Astrocyte of the cerebellum (primary cell): Measurements from ENCODE around the gene SERINC3.
A peak's percentile ranks its signal among the peaks of the same experiment; 100 is the strongest.

ENCODE experiments used
- DNase-seq: peaks from one replicate; pipeline ENCODE4 v3.0.0-alpha.2; 2011; ENCODE audit warnings: low read depth
- H3K4me3 ChIP-seq: 2 replicates; pipeline ENCODE4 v1.5.1; 2011; ENCODE audit warnings: mild to moderate bottlenecking, low read depth, low read length, moderate library complexity
- in situ Hi-C: cut with HindIII; loops from 2 replicates; pipeline ENCODE4 v1.10.0; 2017; ENCODE audit warnings: low sequenced_read_pairs
- TF ChIP-seq, protein P1 (sequence below): IDR thresholded peaks from 2 replicates; pipeline ENCODE4 v1.5.1; 2012; ENCODE audit warnings: low read length, low read depth, moderate library complexity, mild to moderate bottlenecking; ENCODE audit errors: missing control alignments

SERINC3 gene

DNA sequence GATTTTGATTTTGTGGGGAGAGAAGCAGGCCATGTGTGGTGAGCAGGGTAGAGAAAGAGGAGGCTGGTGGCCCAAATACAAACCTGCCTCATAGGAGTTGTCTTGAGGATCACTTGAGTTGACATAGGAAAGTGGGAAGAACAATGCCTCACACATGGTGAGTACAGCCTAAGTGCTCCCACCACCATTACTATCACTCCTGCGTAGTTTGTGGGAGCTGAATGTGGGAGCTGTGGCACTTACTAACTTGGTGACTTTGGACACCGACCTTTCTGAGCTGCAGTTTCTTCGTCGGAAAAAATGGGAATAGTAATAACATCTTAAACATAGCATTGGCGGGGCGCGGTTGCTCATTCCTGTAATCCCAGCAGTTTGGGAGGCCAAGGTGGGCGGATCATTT is 25.5 kb upstream of the SERINC3 start:
- no peak overlapping the region for H3K4me3 ChIP-seq
- in situ Hi-C loops: no loop called here
- no peak for DNase-seq
- TF ChIP-seq, protein P1, sequence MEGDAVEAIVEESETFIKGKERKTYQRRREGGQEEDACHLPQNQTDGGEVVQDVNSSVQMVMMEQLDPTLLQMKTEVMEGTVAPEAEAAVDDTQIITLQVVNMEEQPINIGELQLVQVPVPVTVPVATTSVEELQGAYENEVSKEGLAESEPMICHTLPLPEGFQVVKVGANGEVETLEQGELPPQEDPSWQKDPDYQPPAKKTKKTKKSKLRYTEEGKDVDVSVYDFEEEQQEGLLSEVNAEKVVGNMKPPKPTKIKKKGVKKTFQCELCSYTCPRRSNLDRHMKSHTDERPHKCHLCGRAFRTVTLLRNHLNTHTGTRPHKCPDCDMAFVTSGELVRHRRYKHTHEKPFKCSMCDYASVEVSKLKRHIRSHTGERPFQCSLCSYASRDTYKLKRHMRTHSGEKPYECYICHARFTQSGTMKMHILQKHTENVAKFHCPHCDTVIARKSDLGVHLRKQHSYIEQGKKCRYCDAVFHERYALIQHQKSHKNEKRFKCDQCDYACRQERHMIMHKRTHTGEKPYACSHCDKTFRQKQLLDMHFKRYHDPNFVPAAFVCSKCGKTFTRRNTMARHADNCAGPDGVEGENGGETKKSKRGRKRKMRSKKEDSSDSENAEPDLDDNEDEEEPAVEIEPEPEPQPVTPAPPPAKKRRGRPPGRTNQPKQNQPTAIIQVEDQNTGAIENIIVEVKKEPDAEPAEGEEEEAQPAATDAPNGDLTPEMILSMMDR: no peak

GRCh38 chr20:44544263-44544662 is 22.4 kb upstream of the SERINC3 start:
- H3K4me3 ChIP-seq: no peak overlapping the region
- no peak for DNase-seq
- TF ChIP-seq, protein P1: no peak
- in situ Hi-C loops: no loop called here

GRCh38 chr20:44543358-44543757 is 21.5 kb upstream of the SERINC3 start:
- no peak for DNase-seq
- in situ Hi-C loops: no loop called here
- TF ChIP-seq, protein P1: no peak
- H3K4me3 ChIP-seq: no peak overlapping the region

DNA sequence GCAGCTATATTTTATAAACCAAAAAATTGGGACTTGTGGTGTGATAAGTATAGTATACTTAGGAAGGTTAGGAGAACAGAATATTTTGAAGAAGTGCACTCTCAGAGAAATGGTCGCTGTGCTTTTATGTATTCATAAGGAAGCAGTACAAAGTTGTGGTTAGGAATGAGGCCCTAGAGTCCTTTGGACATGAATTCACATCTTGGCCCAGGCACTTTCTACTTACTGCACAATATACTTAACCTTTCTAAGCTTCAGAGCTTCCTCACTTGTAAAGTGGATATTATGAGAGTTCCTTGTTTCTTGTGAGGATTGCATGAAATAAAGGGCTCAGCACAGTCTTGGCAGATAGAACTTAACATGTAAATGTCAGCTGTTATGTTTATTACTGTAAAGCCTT is 21.0 kb upstream of the SERINC3 start:
- in situ Hi-C loops: no loop called here
- TF ChIP-seq, protein P1: no peak
- no peak for DNase-seq
- H3K4me3 ChIP-seq: no peak overlapping the region

- in situ Hi-C loops: no loop called here
- H3K4me3 ChIP-seq: no peak overlapping the region
- no peak for DNase-seq
- TF ChIP-seq, protein P1: no peak
These were observed 20.1 kb upstream of the SERINC3 start for GRCh38 chr20:44541992-44542391.

GRCh38 chr20:44540834-44541233 is 19.0 kb upstream of the SERINC3 start:
- in situ Hi-C loops: no loop called here
- TF ChIP-seq, protein P1: no peak
- no peak for DNase-seq
- no peak overlapping the region for H3K4me3 ChIP-seq

DNA sequence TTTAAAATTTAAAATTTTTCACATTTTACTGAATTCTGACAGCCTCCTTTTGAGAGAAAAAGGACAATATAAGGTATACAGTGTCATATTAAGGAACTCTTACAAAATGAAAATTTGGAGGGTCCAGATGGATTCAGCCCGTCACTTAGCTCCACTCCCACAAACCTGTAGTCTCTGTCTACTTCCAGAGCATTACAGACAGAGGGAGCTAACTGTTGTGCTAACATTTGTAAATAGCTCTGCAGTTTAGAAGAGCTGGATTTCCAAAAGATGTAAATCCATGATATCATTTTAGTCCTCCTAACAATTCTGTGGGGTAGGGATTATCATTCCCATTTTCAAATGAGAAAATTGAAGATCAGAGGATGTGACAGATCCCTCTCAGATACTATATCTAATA is 16.1 kb upstream of the SERINC3 start:
- in situ Hi-C loops: loop anchor here (10.0 kb wide), 1 partner anchor 77 kb away; no protein-coding TSS in a partner anchor

More for the DNA sequence above, 16.1 kb upstream of the SERINC3 start:
- TF ChIP-seq, protein P1: peak; percentile 31
- H3K4me3 ChIP-seq: no peak overlapping the region
- DNase-seq: no peak
